Endothelial cell of umbilical vein (primary cell): ENCODE results near the gene ADD2. TPM values are rescaled to one million over a fixed set of nuclear protein-coding genes. Genes with fewer than 3 reads are reported as not detected.

Source experiments
- BruUV-seq: library from RNA; stranded (reverse); fragments of 400-500 nt; replicated peaks from 2 replicates; lab custom pipeline; 2021; lab: Mats Ljungman, UMichigan
- CTCF ChIA-PET: fragments of 300-600, 350-600 bp; sonication (Branson Sonifier 250); formaldehyde crosslinking; loops from one replicate; lab custom pipeline; 2021; ENCODE audit warnings: antibody characterized with exemption, inconsistent platforms; lab: Charles Lee
- POLR2A ChIA-PET: fragments of 300-600, 350-600 bp; sonication (Branson Sonifier 250); formaldehyde crosslinking; loops from one replicate; lab custom pipeline; 2021; ENCODE audit warnings: antibody characterized with exemption, inconsistent platforms; lab: Charles Lee
- DNase-seq: peaks from one replicate; pipeline ENCODE4 v3.0.0-alpha.2; 2011; ENCODE audit warnings: low read depth, low spot score
- FAIRE-seq: peaks from 2 replicates; lab custom pipeline; 2011; peaks lifted over from hg19 to GRCh38; lab: Jason Lieb, UNC
- H2AFZ ChIP-seq: 2 replicates; pipeline ENCODE4 v1.6.0; 2012; ENCODE audit warnings: low read depth, low read length, control low read depth, inconsistent platforms
- H3K27ac ChIP-seq: 2 replicates; pipeline ENCODE4 v1.5.1; 2011; ENCODE audit warnings: low read depth, mild to moderate bottlenecking, control low read depth, low read length, moderate library complexity; ENCODE audit not compliant: insufficient read depth
- H3K27me3 ChIP-seq, 2 experiments: 2 replicates each; pipeline versions ENCODE4 v1.6.0 to v1.6.1; 2011; ENCODE audit warnings: low read length in 2 of 2, mixed read lengths in 1 of 2; ENCODE audit not compliant: control insufficient read depth in 2 of 2, insufficient read depth in 2 of 2
- H3K36me3 ChIP-seq, 2 experiments: 2 replicates in 1 of 2; 3 replicates in 1 of 2; pipeline ENCODE4 v1.5.1; 2011; ENCODE audit warnings: low read length in 2 of 2, mild to moderate bottlenecking in 1 of 2, moderate library complexity in 1 of 2; ENCODE audit not compliant: control insufficient read depth in 2 of 2, insufficient read depth in 2 of 2; ENCODE audit errors: extremely low read depth in 1 of 2
- H3K4me1 ChIP-seq: 3 replicates; pipeline ENCODE4 v1.5.1; 2011; ENCODE audit warnings: mild to moderate bottlenecking, low read length; ENCODE audit not compliant: control insufficient read depth, insufficient read depth; ENCODE audit errors: extremely low read depth
- H3K4me2 ChIP-seq: 2 replicates; pipeline ENCODE4 v1.6.1; 2011; ENCODE audit warnings: low read length, control low read depth, mixed read lengths; ENCODE audit not compliant: insufficient read depth
- H3K4me3 ChIP-seq, 3 experiments: fragments of 200-600 bp in 1 of 3; sonication (generic), shearing (Covaris generic) in 1 of 3; replicated peaks in 1 of 3; 2 replicates each; pipeline ENCODE4 v1.5.1; 2011 to 2016; ENCODE audit warnings: control low read depth in 3 of 3, low read length in 3 of 3, mild to moderate bottlenecking in 2 of 3, inconsistent platforms in 1 of 3, low read depth in 1 of 3, moderate library complexity in 1 of 3; ENCODE audit not compliant: insufficient read depth in 1 of 3
- H3K79me2 ChIP-seq: 2 replicates; pipeline ENCODE4 v1.6.0; 2012; ENCODE audit warnings: low read length, inconsistent platforms; ENCODE audit not compliant: control insufficient read depth, insufficient read depth
- H3K9ac ChIP-seq: replicated peaks from 2 replicates; pipeline ENCODE3; 2011; ENCODE audit warnings: low read length, control low read depth; ENCODE audit not compliant: insufficient read depth; ENCODE audit errors: extremely low read depth
- H3K9me1 ChIP-seq: replicated peaks from 3 replicates; pipeline ENCODE4 v1.6.0; 2011; ENCODE audit warnings: mild to moderate bottlenecking, low read length; ENCODE audit not compliant: control insufficient read depth, insufficient read depth; ENCODE audit errors: extremely low read depth
- H3K9me3 ChIP-seq: replicated peaks from 2 replicates; pipeline ENCODE4 v1.5.1; 2012; ENCODE audit warnings: low read length, inconsistent platforms; ENCODE audit not compliant: control insufficient read depth, insufficient read depth
- H4K20me1 ChIP-seq: replicated peaks from 2 replicates; pipeline ENCODE3; 2011; ENCODE audit warnings: mild to moderate bottlenecking, low read length; ENCODE audit not compliant: control insufficient read depth, insufficient read depth; ENCODE audit errors: extremely low read depth
- EZH2 ChIP-seq: IDR thresholded peaks from 2 replicates; pipeline ENCODE4 v1.6.1; 2012; ENCODE audit warnings: borderline replicate concordance, low read depth, mild to moderate bottlenecking, moderate library complexity, low read length, inconsistent platforms; ENCODE audit not compliant: severe bottlenecking
- FOS ChIP-seq: IDR thresholded peaks from 2 replicates; pipeline ENCODE4 v1.6.1; 2011; ENCODE audit warnings: mild to moderate bottlenecking, low read length, moderate library complexity, borderline replicate concordance; ENCODE audit not compliant: insufficient read depth
- GATA2 ChIP-seq: IDR thresholded peaks from 2 replicates; pipeline ENCODE4 v1.7.0; 2011; ENCODE audit warnings: low read depth, mild to moderate bottlenecking, moderate library complexity, mixed read lengths, low read length; ENCODE audit not compliant: insufficient read length, insufficient read depth
- JUN ChIP-seq: IDR thresholded peaks from 2 replicates; pipeline ENCODE4 v1.6.1; 2011; ENCODE audit warnings: borderline replicate concordance, low read depth; ENCODE audit not compliant: insufficient read length, insufficient read depth
- MYC ChIP-seq: IDR thresholded peaks from one replicate; pipeline ENCODE4 v1.6.1; 2011; ENCODE audit warnings: mild to moderate bottlenecking, low read depth, low read length
- POLR2A ChIP-seq: IDR thresholded peaks from 2 replicates; pipeline ENCODE4 v1.6.1; 2012; ENCODE audit warnings: low read depth, mild to moderate bottlenecking, control low read depth, low read length
- POLR2AphosphoS5 ChIP-seq: IDR thresholded peaks from 2 replicates; pipeline ENCODE4 v1.6.1; 2012; ENCODE audit warnings: low read depth, mild to moderate bottlenecking, control low read depth, low read length, moderate library complexity; ENCODE audit not compliant: insufficient read depth
- dilution Hi-C: fragments of 300-500 bp; cut with MboI; formaldehyde crosslinking; loops from one replicate; pipeline ENCODE4 v1.15.0; 2019; ENCODE audit warnings: low sequenced_read_pairs; ENCODE audit not compliant: extremely low pct_ligation_motif_present
- intact Hi-C: fragments of 100-400 bp; cut with micrococcal nuclease; formaldehyde crosslinking; loops from one replicate; pipeline ENCODE4 v1.10.0; 2022
- polyA plus RNA-seq, 4 experiments: library from polyadenylated mRNA; depleted of rRNA in 3 of 4; stranded (reverse) in 3 of 4; unstranded in 1 of 4; fragments of >200 nt; gene quantifications; 2 replicates each; pipeline versions ENCODE4 v1.2.1 to v1.2.3, GENCODE V29; 2011 to 2012; ENCODE audit warnings: missing spikeins in 1 of 4
- total RNA-seq: library from RNA; stranded (reverse); gene quantifications from 2 replicates; pipeline ENCODE4 v1.2.3, GENCODE V29; 2021
- TF ChIP-seq, protein P1 (sequence below), 2 donors: IDR thresholded peaks; 1 replicate in 1 of 2; 2 replicates in 1 of 2; pipeline ENCODE4 v1.5.1; 2011; ENCODE audit warnings: low read length in 2 of 2, mild to moderate bottlenecking in 2 of 2, moderate library complexity in 2 of 2, control low read depth in 1 of 2, inconsistent platforms in 1 of 2, low read depth in 1 of 2; ENCODE audit not compliant: insufficient read depth in 1 of 2; ENCODE audit errors: extremely low read depth in 1 of 2
- TF ChIP-seq, protein P2 (sequence below): IDR thresholded peaks from 2 replicates; pipeline ENCODE4 v1.6.1; 2011; ENCODE audit not compliant: insufficient read depth, insufficient read length

ADD2 gene
- total and polyA plus RNA-seq, 2 donors (not counting 3 experiments of a cell fraction or from before 2014, with no cell fraction given): 0.17 TPM; not detected in 1

DNA sequence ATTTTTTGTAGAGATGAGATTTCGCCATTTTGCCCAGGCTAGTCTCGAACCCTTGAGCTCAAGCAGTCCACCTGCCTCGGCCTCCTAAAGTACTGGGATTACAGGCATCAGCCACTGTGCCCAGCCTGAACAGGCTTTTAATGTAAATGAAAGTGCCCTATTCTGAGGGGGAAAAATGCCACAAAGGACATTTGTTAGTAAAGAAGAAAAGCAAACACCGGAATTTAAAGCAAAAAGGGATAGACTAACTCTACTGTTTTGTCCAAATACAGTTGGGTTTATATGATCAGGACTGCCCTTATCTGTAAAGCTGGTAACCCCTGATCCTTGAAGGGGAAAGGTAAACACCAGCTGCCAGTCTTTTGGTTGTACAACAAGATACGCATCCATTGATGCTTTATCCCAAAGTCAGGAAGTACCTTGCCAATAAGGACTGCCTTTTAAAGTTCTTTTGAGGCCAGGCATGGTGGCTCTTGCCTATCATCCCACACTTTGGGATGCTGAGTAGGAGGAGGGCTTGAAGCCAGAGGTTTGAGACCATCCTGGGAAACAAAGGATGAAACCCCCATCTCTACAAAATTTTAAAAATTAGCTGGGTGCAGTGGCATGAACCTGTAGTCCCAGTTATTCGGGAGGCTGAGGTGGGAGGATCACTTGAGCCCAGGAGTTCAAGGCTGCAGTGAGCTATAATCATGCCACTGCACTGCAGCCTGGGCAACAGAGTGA, 39.3 kb upstream of the ADD2 start:
- H3K27ac ChIP-seq: no peak overlapping the region
- FAIRE-seq (no peak), DNase-seq (no peak)
- H3K79me2 ChIP-seq: no peaks in the 10 kb centered on the region
- H4K20me1 ChIP-seq: no peaks in the 10 kb centered on the region
- H3K4me2 ChIP-seq: no peak overlapping the region
- no peaks in the 10 kb centered on the region for H3K4me1 ChIP-seq
- H3K9ac ChIP-seq: no peak overlapping the region
- POLR2A ChIA-PET: no interaction called here
- CTCF ChIA-PET: no interaction called here
- H2AFZ ChIP-seq: no peak overlapping the region
- no peaks in the 10 kb centered on the region for H3K9me3 ChIP-seq
- BruUV-seq: no TSS peak
- dilution Hi-C loops: no loop called here
- H3K4me3 ChIP-seq: no peak overlapping the region
- H3K27me3 ChIP-seq: peaks cover 6 to 7% of the 10 kb centered on the region in 2 experiments
- H3K36me3 ChIP-seq: no peaks in the 10 kb centered on the region
- intact Hi-C loops: no loop called here
- TF ChIP-seq MYC: no peak
- no peak for TF ChIP-seq GATA2
- TF ChIP-seq FOS: no peak
- TF ChIP-seq POLR2A: no peak
- no peak for TF ChIP-seq POLR2AphosphoS5
- TF ChIP-seq, protein P1, sequence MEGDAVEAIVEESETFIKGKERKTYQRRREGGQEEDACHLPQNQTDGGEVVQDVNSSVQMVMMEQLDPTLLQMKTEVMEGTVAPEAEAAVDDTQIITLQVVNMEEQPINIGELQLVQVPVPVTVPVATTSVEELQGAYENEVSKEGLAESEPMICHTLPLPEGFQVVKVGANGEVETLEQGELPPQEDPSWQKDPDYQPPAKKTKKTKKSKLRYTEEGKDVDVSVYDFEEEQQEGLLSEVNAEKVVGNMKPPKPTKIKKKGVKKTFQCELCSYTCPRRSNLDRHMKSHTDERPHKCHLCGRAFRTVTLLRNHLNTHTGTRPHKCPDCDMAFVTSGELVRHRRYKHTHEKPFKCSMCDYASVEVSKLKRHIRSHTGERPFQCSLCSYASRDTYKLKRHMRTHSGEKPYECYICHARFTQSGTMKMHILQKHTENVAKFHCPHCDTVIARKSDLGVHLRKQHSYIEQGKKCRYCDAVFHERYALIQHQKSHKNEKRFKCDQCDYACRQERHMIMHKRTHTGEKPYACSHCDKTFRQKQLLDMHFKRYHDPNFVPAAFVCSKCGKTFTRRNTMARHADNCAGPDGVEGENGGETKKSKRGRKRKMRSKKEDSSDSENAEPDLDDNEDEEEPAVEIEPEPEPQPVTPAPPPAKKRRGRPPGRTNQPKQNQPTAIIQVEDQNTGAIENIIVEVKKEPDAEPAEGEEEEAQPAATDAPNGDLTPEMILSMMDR (IDR thresholded peaks at IDR 0.05; ENCODE audit: extremely low read depth in 1 of 2, insufficient read depth in 1 of 2, low read depth in 1 of 2, low read length in 2 of 2): no peak
- no peak for TF ChIP-seq JUN
- no peak for TF ChIP-seq EZH2
- TF ChIP-seq, protein P2, sequence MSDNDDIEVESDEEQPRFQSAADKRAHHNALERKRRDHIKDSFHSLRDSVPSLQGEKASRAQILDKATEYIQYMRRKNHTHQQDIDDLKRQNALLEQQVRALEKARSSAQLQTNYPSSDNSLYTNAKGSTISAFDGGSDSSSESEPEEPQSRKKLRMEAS: no peak
- H3K9me1 ChIP-seq: no peaks in the 10 kb centered on the region
